Stimulated activated naive B cell treated with anti-CD40 and anti-IgM and Interleukin-4, amounts not matched to agents 10 μg/mL and 1 μg/mL and 100 μg/mL, for 72 hours (primary cell): Measurements from ENCODE around the gene C1QBP.

Experiments used
- ATAC-seq, 2 donors: fragments of 150-1000 bp; cut with Tn5 transposase; replicated peaks; 2 replicates each; pipeline ENCODE4 v1.10.0; 2021; ENCODE audit warnings: moderate library complexity in 1 of 2
- DNase-seq: peaks from one replicate; pipeline ENCODE4 v3.0.0; 2021
- H3K27ac Mint-ChIP-seq: one replicate; pipeline ENCODE4 v1.8.0; 2022; ENCODE audit warnings: mild to moderate bottlenecking, mixed read lengths
- H3K27me3 Mint-ChIP-seq, 2 donors: one replicate each; pipeline ENCODE4 v1.8.0; 2022; ENCODE audit warnings: mixed read lengths in 2 of 2
- H3K36me3 Mint-ChIP-seq, 2 donors: one replicate each; pipeline ENCODE4 v1.8.0; 2022; ENCODE audit warnings: mixed read lengths in 2 of 2, mild to moderate bottlenecking in 1 of 2
- H3K4me1 Mint-ChIP-seq, 2 donors: one replicate each; pipeline ENCODE4 v1.8.0; 2022; ENCODE audit warnings: mixed read lengths in 2 of 2, mild to moderate bottlenecking in 1 of 2
- H3K4me3 Mint-ChIP-seq, 2 donors: one replicate each; pipeline ENCODE4 v1.8.0; 2022; ENCODE audit warnings: mild to moderate bottlenecking in 2 of 2, mixed read lengths in 2 of 2, moderate library complexity in 1 of 2
- H3K9me3 Mint-ChIP-seq, 2 donors: one replicate each; pipeline ENCODE4 v1.8.0; 2022; ENCODE audit warnings: mixed read lengths in 2 of 2, mild to moderate bottlenecking in 1 of 2

C1QBP gene

GRCh38 chr17:5438716-5439445, at the start of gene C1QBP:
Gene C1QBP (minus strand): TSS chr17:5439155. CDS start chr17:5439073, 82 bp downstream.
- Mint-ChIP-seq H3K36me3 (peaks cover 27 to 34% of the 10 kb centered on the region in 2 donors), H3K27me3 (no peaks in the 10 kb centered on the region), H3K4me3 (peak within 1 kb of the TSS; percentile 81 to 84), H3K9me3 (no peaks in the 10 kb centered on the region), H3K27ac (peak within 1 kb of the TSS; percentile 95), H3K4me1 (peaks cover 17 to 41% of the 10 kb centered on the region in 2 donors)
- peak; percentile 89 for DNase-seq
- peak; percentile 92 to 94 for ATAC-seq

GRCh38 chr17:5488752-5489151, 49.8 kb upstream of the C1QBP start:
- Mint-ChIP-seq H3K4me3 (no peak overlapping the region), H3K36me3 (peaks cover 42 to 43% of the 10 kb centered on the region in 2 donors), H3K9me3 (peaks cover 0 to 2% of the 10 kb centered on the region in 2 donors), H3K4me1 (peaks cover 16 to 30% of the 10 kb centered on the region in 2 donors), H3K27me3 (peaks cover 0 to 4% of the 10 kb centered on the region in 2 donors), H3K27ac (no peak overlapping the region)
- no peak for DNase-seq
- no peak for ATAC-seq

GRCh38 chr17:5486206-5487124, 47.5 kb upstream of the C1QBP start, which contains the start of gene MIS12:
Gene MIS12 (plus strand): TSS chr17:5486566. CDS start chr17:5488863, 2,297 bp downstream.
- DNase-seq, result peak; percentile 95
- peaks cover 36 to 46% of the 10 kb centered on the region in 2 donors for H3K36me3 Mint-ChIP-seq
- peaks cover 16 to 35% of the 10 kb centered on the region in 2 donors for H3K4me1 Mint-ChIP-seq
- H3K27ac Mint-ChIP-seq, result peak within 1 kb of the TSS; percentile 99
- H3K27me3 Mint-ChIP-seq, result no peaks in the 10 kb centered on the region
- no peaks in the 10 kb centered on the region for H3K9me3 Mint-ChIP-seq
- peak within 1 kb of the TSS; percentile 94 to 96 for H3K4me3 Mint-ChIP-seq
- ATAC-seq, result peak; percentile 94

GRCh38 chr17:5485270-5486205, 46.6 kb upstream of the C1QBP start, which contains the start of gene DERL2:
Gene DERL2 (minus strand): TSS chr17:5486178. CDS start chr17:5486161, 17 bp downstream.
- ATAC-seq (peak; percentile 19 to 20), DNase-seq (no peak)
- H3K27ac Mint-ChIP-seq, result peak within 1 kb of the TSS; percentile 99
- H3K27me3 Mint-ChIP-seq, result no peaks in the 10 kb centered on the region
- H3K9me3 Mint-ChIP-seq, result no peaks in the 10 kb centered on the region
- peaks cover 18 to 35% of the 10 kb centered on the region in 2 donors for H3K4me1 Mint-ChIP-seq
- H3K36me3 Mint-ChIP-seq, result peaks cover 36 to 50% of the 10 kb centered on the region in 2 donors
- peak within 1 kb of the TSS; percentile 94 to 96 for H3K4me3 Mint-ChIP-seq

- ATAC-seq (no peak), DNase-seq (no peak)
- Mint-ChIP-seq H3K9me3 (no peaks in the 10 kb centered on the region), H3K27me3 (no peaks in the 10 kb centered on the region), H3K4me1 (peaks cover 9 to 15% of the 10 kb centered on the region in 2 donors), H3K27ac (no peak overlapping the region), H3K36me3 (peaks cover 38 to 57% of the 10 kb centered on the region in 2 donors), H3K4me3 (no peak overlapping the region)
Measured at GRCh38 chr17:5481451-5481850, 42.5 kb upstream of the C1QBP start.

- H3K27ac Mint-ChIP-seq, result no peak overlapping the region
- peaks cover 38 to 57% of the 10 kb centered on the region in 2 donors for H3K36me3 Mint-ChIP-seq
- no peak for ATAC-seq
- no peak for DNase-seq
- H3K27me3 Mint-ChIP-seq, result no peaks in the 10 kb centered on the region
- H3K4me3 Mint-ChIP-seq, result no peak overlapping the region
- peaks cover 9 to 15% of the 10 kb centered on the region in 2 donors for H3K4me1 Mint-ChIP-seq
- no peaks in the 10 kb centered on the region for H3K9me3 Mint-ChIP-seq
Measured at GRCh38 chr17:5480962-5481361, 42.0 kb upstream of the C1QBP start.

GRCh38 chr17:5478992-5479391, 40.0 kb upstream of the C1QBP start:
- H3K9me3 Mint-ChIP-seq, result no peaks in the 10 kb centered on the region
- peaks cover 38 to 60% of the 10 kb centered on the region in 2 donors for H3K36me3 Mint-ChIP-seq
- no peak overlapping the region for H3K4me3 Mint-ChIP-seq
- DNase-seq (no peak), ATAC-seq (no peak)
- no peaks in the 10 kb centered on the region for H3K27me3 Mint-ChIP-seq
- no peak overlapping the region for H3K27ac Mint-ChIP-seq
- peaks cover 8 to 12% of the 10 kb centered on the region in 2 donors for H3K4me1 Mint-ChIP-seq

GRCh38 chr17:5473906-5474305, 35.0 kb upstream of the C1QBP start:
- H3K9me3 Mint-ChIP-seq, result no peaks in the 10 kb centered on the region
- H3K4me3 Mint-ChIP-seq, result no peak overlapping the region
- H3K27me3 Mint-ChIP-seq, result no peaks in the 10 kb centered on the region
- no peak for DNase-seq
- no peak for ATAC-seq
- no peak overlapping the region for H3K27ac Mint-ChIP-seq
- peaks cover 4 to 7% of the 10 kb centered on the region in 2 donors for H3K4me1 Mint-ChIP-seq
- peaks cover 27 to 43% of the 10 kb centered on the region in 2 donors for H3K36me3 Mint-ChIP-seq

GRCh38 chr17:5472511-5472910, 33.6 kb upstream of the C1QBP start:
- Mint-ChIP-seq H3K9me3 (no peaks in the 10 kb centered on the region), H3K27me3 (no peaks in the 10 kb centered on the region), H3K4me3 (no peak overlapping the region), H3K36me3 (peaks cover 17 to 35% of the 10 kb centered on the region in 2 donors), H3K27ac (no peak overlapping the region), H3K4me1 (peaks cover 11% of the 10 kb centered on the region in 2 donors)
- DNase-seq (no peak), ATAC-seq (no peak)

GRCh38 chr17:5468075-5468473, 29.1 kb upstream of the C1QBP start:
- DNase-seq (peak; percentile 4), ATAC-seq (peak; percentile 23 to 24)
- Mint-ChIP-seq H3K36me3 (peaks cover 10 to 31% of the 10 kb centered on the region in 2 donors), H3K9me3 (no peaks in the 10 kb centered on the region), H3K4me1 (peaks cover 29 to 35% of the 10 kb centered on the region in 2 donors), H3K27me3 (no peaks in the 10 kb centered on the region), H3K4me3 (peak overlapping the region; percentile 82 to 85), H3K27ac (peak overlapping the region; percentile 81)

- peak overlapping the region; percentile 81 for H3K27ac Mint-ChIP-seq
- H3K4me3 Mint-ChIP-seq, result peak overlapping the region; percentile 82 to 85
- H3K9me3 Mint-ChIP-seq, result no peaks in the 10 kb centered on the region
Measured at GRCh38 chr17:5467416-5467815, 28.5 kb upstream of the C1QBP start.

GRCh38 chr17:5466295-5466694, 27.3 kb upstream of the C1QBP start:
- H3K27me3 Mint-ChIP-seq, result no peaks in the 10 kb centered on the region
- DNase-seq (no peak), ATAC-seq (no peak)
- no peak overlapping the region for H3K27ac Mint-ChIP-seq
- H3K4me1 Mint-ChIP-seq, result peaks cover 31 to 35% of the 10 kb centered on the region in 2 donors
- H3K9me3 Mint-ChIP-seq, result no peaks in the 10 kb centered on the region
- peaks cover 12 to 29% of the 10 kb centered on the region in 2 donors for H3K36me3 Mint-ChIP-seq
- no peak overlapping the region for H3K4me3 Mint-ChIP-seq

More at GRCh38 chr17:5467416-5467815, 28.5 kb upstream of the C1QBP start:
- H3K36me3 Mint-ChIP-seq, result peaks cover 9 to 36% of the 10 kb centered on the region in 2 donors
- no peak for DNase-seq
- no peaks in the 10 kb centered on the region for H3K27me3 Mint-ChIP-seq
- H3K4me1 Mint-ChIP-seq, result peaks cover 29 to 35% of the 10 kb centered on the region in 2 donors
- no peak for ATAC-seq

- no peak overlapping the region for H3K4me3 Mint-ChIP-seq
- DNase-seq (no peak), ATAC-seq (no peak)
- H3K4me1 Mint-ChIP-seq, result peaks cover 31 to 35% of the 10 kb centered on the region in 2 donors
- no peak overlapping the region for H3K27ac Mint-ChIP-seq
- H3K9me3 Mint-ChIP-seq, result no peaks in the 10 kb centered on the region
- peaks cover 21 to 35% of the 10 kb centered on the region in 2 donors for H3K36me3 Mint-ChIP-seq
- H3K27me3 Mint-ChIP-seq, result no peaks in the 10 kb centered on the region
Measured at GRCh38 chr17:5464717-5465507, 26.0 kb upstream of the C1QBP start.
